CD4-positive, alpha-beta memory T cell (primary cell): ENCODE data around the gene DNTT. TPM values are rescaled to one million over a fixed set of nuclear protein-coding genes. Genes with fewer than 3 reads are reported as not detected.

ENCODE experiments used
- CTCF ChIA-PET: fragments of 350-600 bp; sonication (Branson Sonifier 250); formaldehyde crosslinking; loops from one replicate; lab custom pipeline; 2021; ENCODE audit warnings: inconsistent platforms; ENCODE audit not compliant: partially characterized antibody; lab: Charles Lee
- POLR2A ChIA-PET: fragments of 350-600 bp; sonication (Branson Sonifier 250); formaldehyde crosslinking; loops from one replicate; lab custom pipeline; 2021; ENCODE audit not compliant: partially characterized antibody; lab: Charles Lee
- DNase-seq, 5 donors: peaks; one replicate each; pipeline versions ENCODE4 v3.0.0 to v3.0.0-alpha.2; 2020 to 2022; ENCODE audit warnings: mixed read lengths in 1 of 5
- H3K27ac ChIP-seq: one replicate; pipeline ENCODE4 v1.7.0; 2013; ENCODE audit warnings: low read depth, low read length
- H3K27me3 ChIP-seq: 2 replicates; pipeline ENCODE4 v1.7.0; 2013; ENCODE audit warnings: mild to moderate bottlenecking, low read length, moderate library complexity; ENCODE audit not compliant: insufficient read depth
- H3K36me3 ChIP-seq: 2 replicates; pipeline ENCODE4 v1.7.0; 2013; ENCODE audit warnings: mild to moderate bottlenecking, low read length, moderate library complexity; ENCODE audit not compliant: insufficient read depth
- H3K4me1 ChIP-seq: 2 replicates; pipeline ENCODE4 v1.7.0; 2013; ENCODE audit warnings: mild to moderate bottlenecking, low read length, moderate library complexity; ENCODE audit not compliant: insufficient read depth
- H3K4me3 ChIP-seq, 2 donors: one replicate each; pipeline ENCODE4 v1.7.0; 2013; ENCODE audit warnings: low read length in 2 of 2, mild to moderate bottlenecking in 1 of 2
- H3K9me3 ChIP-seq, 2 donors: one replicate each; pipeline ENCODE4 v1.7.0; 2013; ENCODE audit warnings: low read length in 2 of 2, control low read depth in 1 of 2; ENCODE audit not compliant: control insufficient read depth in 1 of 2
- H3K27ac Mint-ChIP-seq, 7 donors: one replicate each; pipeline ENCODE4 v1.8.0; 2020 to 2021; ENCODE audit warnings: mixed read lengths in 7 of 7, mild to moderate bottlenecking in 6 of 7, inconsistent platforms in 3 of 7, moderate library complexity in 3 of 7
- H3K27me3 Mint-ChIP-seq, 2 donors: one replicate each; pipeline ENCODE4 v1.8.0; 2020 to 2021; ENCODE audit warnings: mixed read lengths in 2 of 2
- H3K36me3 Mint-ChIP-seq, 2 donors: one replicate each; pipeline ENCODE4 v1.8.0; 2020 to 2021; ENCODE audit warnings: mixed read lengths in 2 of 2, inconsistent platforms in 1 of 2, mild to moderate bottlenecking in 1 of 2
- H3K4me1 Mint-ChIP-seq, 4 donors: one replicate each; pipeline ENCODE4 v1.8.0; 2020 to 2021; ENCODE audit warnings: mixed read lengths in 4 of 4, mild to moderate bottlenecking in 1 of 4
- H3K4me3 Mint-ChIP-seq, 8 donors: one replicate each; pipeline ENCODE4 v1.8.0; 2020 to 2021; ENCODE audit warnings: mixed read lengths in 8 of 8, mild to moderate bottlenecking in 7 of 8, moderate library complexity in 6 of 8, inconsistent platforms in 3 of 8
- H3K9me3 Mint-ChIP-seq, 8 donors: one replicate each; pipeline ENCODE4 v1.8.0; 2020 to 2021; ENCODE audit warnings: mixed read lengths in 8 of 8, mild to moderate bottlenecking in 5 of 8, inconsistent platforms in 3 of 8, moderate library complexity in 1 of 8
- intact Hi-C: fragments of 100-400 bp; cut with micrococcal nuclease; formaldehyde crosslinking; loops from one replicate; pipeline ENCODE4 v1.15.1; 2023
- polyA plus RNA-seq, 2 donors: library from polyadenylated mRNA; unstranded; fragments of 300-500 nt; fragmentation: Illumina TruSeq; gene quantifications; one replicate each; pipeline ENCODE4 v1.2.3, GENCODE V29; 2021
- total RNA-seq, 2 experiments: library from RNA; stranded (reverse); gene quantifications; one replicate each; pipeline ENCODE4 v1.2.3, GENCODE V29; 2021

DNTT gene
- total and polyA plus RNA-seq, 4 experiments from 2014 or later = not detected

DNA sequence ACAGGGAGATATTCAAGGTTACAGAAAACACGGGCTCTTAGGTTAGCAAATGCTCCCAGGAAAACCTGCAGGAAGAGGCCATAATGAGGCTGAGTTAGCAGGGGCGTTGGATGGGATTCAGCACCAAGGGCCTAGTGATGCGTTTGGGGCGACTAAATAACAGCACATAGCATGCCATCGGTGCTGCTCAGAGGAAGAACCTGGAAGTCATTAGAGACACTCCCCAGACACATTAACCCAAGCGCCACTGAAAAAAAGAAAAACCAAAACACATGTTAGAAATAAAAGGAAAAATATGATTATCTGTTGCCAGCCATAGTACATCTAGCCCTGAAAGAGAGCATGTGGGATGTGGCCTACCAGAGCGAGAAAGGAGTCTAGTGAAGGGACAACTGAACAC, 83.4 kb downstream of the DNTT start:
- no peak overlapping the region for H3K27ac ChIP-seq
- H3K4me3 ChIP-seq = no peak overlapping the region
- Mint-ChIP-seq H3K27me3 (peaks cover 7 to 11% of the 10 kb centered on the region in 2 donors), H3K36me3 (no peaks in the 10 kb centered on the region), H3K4me1 (no peaks in the 10 kb centered on the region), H3K4me3 (no peak overlapping the region), H3K27ac (no peak overlapping the region), H3K9me3 (peaks cover 0 to 2% (median 0%) of the 10 kb centered on the region in 8 donors)
- ChIA-PET POLR2A (no interaction called here), CTCF (no interaction called here)
- no peaks in the 10 kb centered on the region for H3K27me3 ChIP-seq
- DNase-seq = no peak
- H3K4me1 ChIP-seq = no peaks in the 10 kb centered on the region
- intact Hi-C loops = no loop called here
- H3K9me3 ChIP-seq = no peaks in the 10 kb centered on the region
- no peaks in the 10 kb centered on the region for H3K36me3 ChIP-seq

Other genes starting within 250 kb of the DNTT start
- gene ZNF518A, start 174.1 kb upstream of the DNTT start, total RNA-seq = 10 to 100 TPM; 22.4 to 24.0 TPM
- gene ZNF518A, start 174.1 kb upstream of the DNTT start, polyA plus RNA-seq = 10 to 100 TPM; 11.1 to 12.4 TPM
- gene BLNK, start 32.9 kb upstream of the DNTT start, total RNA-seq = under 1 TPM in 1 of 2 experiments, not detected in 1; 0.19 TPM
- 1 to 10 TPM in 1 of 2 donors, not detected in 1; 1.0 TPM for gene BLNK, start 32.9 kb upstream of the DNTT start, polyA plus RNA-seq
- not detected for gene OPALIN, start 54.6 kb downstream of the DNTT start, total RNA-seq
- gene OPALIN, start 54.6 kb downstream of the DNTT start, polyA plus RNA-seq = not detected
- under 1 TPM in 1 of 2 experiments, not detected in 1; 0.17 TPM for gene TLL2, start 209.5 kb downstream of the DNTT start, total RNA-seq
- under 1 TPM in 1 of 2 donors, not detected in 1; 0.03 TPM for gene TLL2, start 209.5 kb downstream of the DNTT start, polyA plus RNA-seq